K562 (cell line): ENCODE data around the gene WDR1. TPM values are rescaled to one million over a fixed set of nuclear protein-coding genes. Genes with fewer than 3 reads are reported as not detected.

Source experiments
- ARID2 ChIP-seq: fragments of 450-650 bp; IDR thresholded peaks from 2 replicates; pipeline ENCODE4 v1.6.1; 2017; ENCODE audit warnings: antibody characterized with exemption, mild to moderate bottlenecking
- CREM ChIP-seq: IDR thresholded peaks from 2 replicates; pipeline ENCODE4 v1.6.1; 2014; ENCODE audit warnings: antibody characterized with exemption, low read depth
- DPF2 ChIP-seq: fragments of 450-650 bp; IDR thresholded peaks from 2 replicates; pipeline ENCODE4 v1.6.1; 2016
- FOXK1 ChIP-seq: sonication (generic); formaldehyde crosslinking; IDR thresholded peaks from 2 replicates; pipeline ENCODE4 v1.8.0; 2022; ENCODE audit warnings: missing genetic modification reagents, mild to moderate bottlenecking, borderline replicate concordance
- GTF2F1 ChIP-seq: IDR thresholded peaks from 2 replicates; pipeline ENCODE4 v1.6.1; 2011; ENCODE audit warnings: low read depth, low read length, improper control_type of control experiment
- L3MBTL2 ChIP-seq: fragments of 450-650 bp; IDR thresholded peaks from 2 replicates; pipeline ENCODE4 v1.6.1; 2016; ENCODE audit warnings: mild to moderate bottlenecking, moderate library complexity
- NELFE ChIP-seq: IDR thresholded peaks from 2 replicates; pipeline ENCODE4 v1.6.1; 2011; ENCODE audit warnings: mild to moderate bottlenecking; ENCODE audit not compliant: insufficient read depth, insufficient read length
- SAFB ChIP-seq: fragments of 200-400 bp; formaldehyde crosslinking; IDR thresholded peaks from 2 replicates; pipeline ENCODE4 v1.6.1; 2017; ENCODE audit warnings: low read depth, low read length, borderline replicate concordance
- XRCC3 ChIP-seq: fragments of 450-650 bp; IDR thresholded peaks from 2 replicates; pipeline ENCODE4 v1.6.1; 2017; ENCODE audit warnings: mild to moderate bottlenecking, moderate library complexity
- ZC3H8 ChIP-seq: fragments of 450-650 bp; IDR thresholded peaks from 2 replicates; pipeline ENCODE4 v1.6.1; 2017
- polyA plus RNA-seq, 8 experiments: library from polyadenylated mRNA; depleted of rRNA in 4 of 8; stranded (reverse) in 5 of 8; unstranded in 3 of 8; fragments of >200 nt; fragmentation: Nextera tagmentation in 2 of 8; fragmentation: Illumina TruSeq in 1 of 8; extraction: Ambion mirVana in 2 of 8; extraction: Trizol in 1 of 8; gene quantifications; 2 replicates each; pipeline versions ENCODE4 v1.2.1 to v1.2.3, GENCODE V29; 2011 to 2014; ENCODE audit warnings: inconsistent platforms in 1 of 8, missing spikeins in 1 of 8
- total RNA-seq, 7 experiments: library from RNA; depleted of rRNA in 6 of 7; stranded (reverse); fragments of >200 nt in 6 of 7; fragmentation: Illumina TruSeq in 2 of 7; extraction: Trizol in 2 of 7; gene quantifications; 2 replicates each; pipeline versions ENCODE4 v1.2.1 to v1.2.3, GENCODE V29; 2011 to 2021; ENCODE audit warnings: low replicate concordance in 1 of 7
- TF ChIP-seq, protein P1 (sequence below): fragments of 450-650 bp; formaldehyde crosslinking; IDR thresholded peaks from 2 replicates; pipeline ENCODE4 v1.4.0; 2020; ENCODE audit warnings: mild to moderate bottlenecking
- TF ChIP-seq, protein P2 (sequence below): fragments of 250-450 bp; sonication (Bioruptor Pico); IDR thresholded peaks from 2 replicates; pipeline ENCODE4 v1.5.0; 2021; ENCODE audit warnings: mild to moderate bottlenecking, moderate library complexity
- TF ChIP-seq, protein P3 (sequence below): fragments of 450-650 bp; formaldehyde crosslinking; IDR thresholded peaks from 2 replicates; pipeline ENCODE4 v1.4.0; 2020; ENCODE audit warnings: mild to moderate bottlenecking, moderate library complexity
- TF ChIP-seq, protein P4 (sequence below), 2 experiments: fragments of 450-650 bp; formaldehyde crosslinking in 1 of 2; IDR thresholded peaks; 2 replicates each; pipeline versions ENCODE4 v1.4.0 to v1.6.1; 2014 to 2020; ENCODE audit warnings: mild to moderate bottlenecking in 2 of 2, borderline replicate concordance in 1 of 2, low read depth in 1 of 2

Gene WDR1
- total and polyA plus RNA-seq, 9 of the 15 experiments (the other 6 are each of a cell fraction or from before 2014, with no cell fraction given): 16.1 to 213 (median 125) TPM

DNA sequence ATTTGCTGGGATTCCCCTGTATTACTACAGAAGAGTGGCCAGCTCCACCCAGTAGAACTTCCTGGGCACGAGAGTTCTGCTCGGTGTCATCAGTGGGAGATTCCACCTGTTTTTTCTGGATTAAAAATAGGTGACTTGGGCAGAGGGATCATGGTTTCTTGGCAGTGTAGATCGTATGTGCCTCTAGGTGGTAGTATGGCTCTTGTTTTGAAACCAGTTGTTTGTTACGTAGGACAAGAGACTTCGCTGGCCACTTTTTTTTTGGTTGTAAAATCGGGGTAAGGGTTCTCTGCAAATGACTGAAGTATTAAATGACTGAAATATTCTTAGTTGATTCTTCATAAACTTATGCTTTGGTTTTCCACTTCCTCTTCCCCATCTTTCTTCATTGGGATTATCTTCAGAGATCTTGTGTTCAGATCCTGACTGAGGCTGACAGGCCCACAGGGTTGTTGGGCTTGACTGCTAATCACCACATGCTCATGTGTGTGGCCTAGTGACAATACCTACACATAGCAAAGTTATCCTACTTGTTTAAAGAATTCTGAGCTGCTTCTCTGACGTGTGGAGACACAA lies 43.8 kb upstream of the WDR1 start (continued):
- TF ChIP-seq SAFB: no peak
- TF ChIP-seq, protein P1, sequence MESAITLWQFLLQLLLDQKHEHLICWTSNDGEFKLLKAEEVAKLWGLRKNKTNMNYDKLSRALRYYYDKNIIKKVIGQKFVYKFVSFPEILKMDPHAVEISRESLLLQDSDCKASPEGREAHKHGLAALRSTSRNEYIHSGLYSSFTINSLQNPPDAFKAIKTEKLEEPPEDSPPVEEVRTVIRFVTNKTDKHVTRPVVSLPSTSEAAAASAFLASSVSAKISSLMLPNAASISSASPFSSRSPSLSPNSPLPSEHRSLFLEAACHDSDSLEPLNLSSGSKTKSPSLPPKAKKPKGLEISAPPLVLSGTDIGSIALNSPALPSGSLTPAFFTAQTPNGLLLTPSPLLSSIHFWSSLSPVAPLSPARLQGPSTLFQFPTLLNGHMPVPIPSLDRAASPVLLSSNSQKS (CRISPR knock-in tag): no peak
- peak; percentile 54 for TF ChIP-seq L3MBTL2
- no peak for TF ChIP-seq DPF2
- no peak for TF ChIP-seq FOXK1 (CRISPR knock-in tag)
- no peak for TF ChIP-seq NELFE
- no peak for TF ChIP-seq GTF2F1
- TF ChIP-seq XRCC3: no peak
- TF ChIP-seq, protein P2, sequence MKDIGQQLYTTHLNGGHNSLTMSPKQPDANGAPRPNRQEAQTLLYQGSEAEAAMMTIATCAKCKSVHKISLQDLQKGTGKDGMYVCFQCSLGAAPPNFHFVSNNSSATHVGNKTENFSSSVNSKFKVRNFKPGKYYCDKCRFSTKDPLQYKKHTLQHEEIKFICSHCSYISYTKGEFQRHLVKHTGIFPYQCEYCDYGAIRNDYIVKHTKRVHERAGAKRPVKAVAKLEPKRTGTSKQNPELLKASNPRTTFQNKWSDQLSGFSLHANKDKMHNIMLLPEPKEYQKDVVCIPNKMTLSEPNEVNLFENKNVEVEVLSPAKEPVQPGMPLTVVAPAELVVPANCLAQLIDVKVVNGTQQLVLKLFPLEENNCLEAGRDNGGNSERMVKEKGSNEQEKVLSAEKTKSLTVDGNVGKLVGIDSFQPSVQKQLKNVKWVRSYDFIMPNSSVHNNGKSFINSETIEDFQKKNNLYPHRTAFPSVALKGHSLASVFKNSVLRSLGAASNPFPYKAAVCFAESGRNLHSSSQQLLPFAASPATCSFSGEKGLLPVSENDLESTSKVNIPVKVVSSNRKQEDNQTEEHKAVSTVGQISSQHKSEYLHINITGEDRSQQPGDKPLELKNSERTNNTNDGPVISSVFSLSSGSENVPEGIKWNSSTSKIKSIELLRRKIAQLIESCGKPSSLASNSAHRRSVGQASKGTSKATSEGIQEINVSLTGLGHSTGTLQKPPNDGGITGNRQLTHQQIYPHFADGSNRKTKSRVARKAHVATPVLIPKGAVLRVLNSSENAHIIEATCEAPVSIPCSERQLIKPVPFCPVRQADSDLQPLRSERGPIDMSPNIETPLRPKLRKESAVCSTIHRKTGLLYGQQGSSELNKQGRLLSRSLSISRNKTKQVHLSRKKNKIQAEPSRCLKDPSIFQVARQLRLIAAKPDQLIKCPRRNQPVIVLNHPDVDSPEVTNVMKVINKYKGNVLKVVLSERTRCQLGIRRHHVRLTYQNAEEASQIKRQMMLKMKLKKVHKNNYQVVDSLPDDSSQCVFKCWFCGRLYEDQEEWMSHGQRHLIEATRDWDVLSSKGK (CRISPR knock-in tag): no peak
- TF ChIP-seq ARID2: no peak
- TF ChIP-seq ZC3H8: no peak
- TF ChIP-seq, protein P3, sequence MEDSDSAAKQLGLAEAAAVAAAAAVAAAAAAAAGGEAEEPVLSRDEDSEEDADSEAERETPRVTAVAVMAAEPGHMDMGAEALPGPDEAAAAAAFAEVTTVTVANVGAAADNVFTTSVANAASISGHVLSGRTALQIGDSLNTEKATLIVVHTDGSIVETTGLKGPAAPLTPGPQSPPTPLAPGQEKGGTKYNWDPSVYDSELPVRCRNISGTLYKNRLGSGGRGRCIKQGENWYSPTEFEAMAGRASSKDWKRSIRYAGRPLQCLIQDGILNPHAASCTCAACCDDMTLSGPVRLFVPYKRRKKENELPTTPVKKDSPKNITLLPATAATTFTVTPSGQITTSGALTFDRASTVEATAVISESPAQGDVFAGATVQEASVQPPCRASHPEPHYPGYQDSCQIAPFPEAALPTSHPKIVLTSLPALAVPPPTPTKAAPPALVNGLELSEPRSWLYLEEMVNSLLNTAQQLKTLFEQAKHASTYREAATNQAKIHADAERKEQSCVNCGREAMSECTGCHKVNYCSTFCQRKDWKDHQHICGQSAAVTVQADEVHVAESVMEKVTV (CRISPR knock-in tag): peak; percentile 42; the same call in 1 of the 2 replicates
- TF ChIP-seq, protein P4, sequence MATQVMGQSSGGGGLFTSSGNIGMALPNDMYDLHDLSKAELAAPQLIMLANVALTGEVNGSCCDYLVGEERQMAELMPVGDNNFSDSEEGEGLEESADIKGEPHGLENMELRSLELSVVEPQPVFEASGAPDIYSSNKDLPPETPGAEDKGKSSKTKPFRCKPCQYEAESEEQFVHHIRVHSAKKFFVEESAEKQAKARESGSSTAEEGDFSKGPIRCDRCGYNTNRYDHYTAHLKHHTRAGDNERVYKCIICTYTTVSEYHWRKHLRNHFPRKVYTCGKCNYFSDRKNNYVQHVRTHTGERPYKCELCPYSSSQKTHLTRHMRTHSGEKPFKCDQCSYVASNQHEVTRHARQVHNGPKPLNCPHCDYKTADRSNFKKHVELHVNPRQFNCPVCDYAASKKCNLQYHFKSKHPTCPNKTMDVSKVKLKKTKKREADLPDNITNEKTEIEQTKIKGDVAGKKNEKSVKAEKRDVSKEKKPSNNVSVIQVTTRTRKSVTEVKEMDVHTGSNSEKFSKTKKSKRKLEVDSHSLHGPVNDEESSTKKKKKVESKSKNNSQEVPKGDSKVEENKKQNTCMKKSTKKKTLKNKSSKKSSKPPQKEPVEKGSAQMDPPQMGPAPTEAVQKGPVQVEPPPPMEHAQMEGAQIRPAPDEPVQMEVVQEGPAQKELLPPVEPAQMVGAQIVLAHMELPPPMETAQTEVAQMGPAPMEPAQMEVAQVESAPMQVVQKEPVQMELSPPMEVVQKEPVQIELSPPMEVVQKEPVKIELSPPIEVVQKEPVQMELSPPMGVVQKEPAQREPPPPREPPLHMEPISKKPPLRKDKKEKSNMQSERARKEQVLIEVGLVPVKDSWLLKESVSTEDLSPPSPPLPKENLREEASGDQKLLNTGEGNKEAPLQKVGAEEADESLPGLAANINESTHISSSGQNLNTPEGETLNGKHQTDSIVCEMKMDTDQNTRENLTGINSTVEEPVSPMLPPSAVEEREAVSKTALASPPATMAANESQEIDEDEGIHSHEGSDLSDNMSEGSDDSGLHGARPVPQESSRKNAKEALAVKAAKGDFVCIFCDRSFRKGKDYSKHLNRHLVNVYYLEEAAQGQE (IDR thresholded peaks at IDR 0.05; ENCODE audit: borderline replicate concordance): peak; percentile 70; the same call in 1 of the 2 replicates
- TF ChIP-seq, protein P4 (CRISPR knock-in tag; IDR thresholded peaks at IDR 0.05; ENCODE audit: low read depth): no peak
- 0 out of 2 replicates have a peak, but pooled peaks have one; percentile 22 for TF ChIP-seq CREM
